ENCODE measurements around the gene SPTA1.

The SPTA1 gene

GRCh38 chr1:158586942-158587341 is 99.6 kb downstream of the SPTA1 start:
- TF ChIP-seq CTCF (IDR thresholded peaks at IDR 0.05; ENCODE audit: low read depth, low read length), result no peak
- H3K4me3 ChIP-seq (ENCODE audit: low read depth, low read length), result no peak overlapping the region
- H3K27me3 ChIP-seq, result no peaks in the 10 kb centered on the region
- no peaks in the 10 kb centered on the region for H3K4me1 ChIP-seq
- H3K36me3 ChIP-seq, result no peaks in the 10 kb centered on the region
- no peak for DNase-seq
- H3K9me3 ChIP-seq, result no peaks in the 10 kb centered on the region; the same call in 1 of the 2 replicates

- Histone ChIP-seq H3K9me3 (no peaks in the 10 kb centered on the region), H3K27me3 (no peaks in the 10 kb centered on the region), H3K36me3 (no peaks in the 10 kb centered on the region), H3K4me3 (ENCODE audit: low read depth, low read length) (no peak overlapping the region), H3K4me1 (no peaks in the 10 kb centered on the region)
- TF ChIP-seq CTCF (IDR thresholded peaks at IDR 0.05; ENCODE audit: low read depth, low read length), result no peak
- DNase-seq, result no peak
Measured at GRCh38 chr1:158583962-158584361, 102.6 kb downstream of the SPTA1 start.

GRCh38 chr1:158579733-158580132 is 106.8 kb downstream of the SPTA1 start, which contains the start of gene OR10X1:
Gene OR10X1, minus strand, starts transcription at chr1:158579899. Its CDS starts 0 bp downstream, at chr1:158579899.
- Histone ChIP-seq H3K36me3 (no peaks in the 10 kb centered on the region), H3K27me3 (no peaks in the 10 kb centered on the region), H3K9me3 (no peaks in the 10 kb centered on the region; the same call in 1 of the 2 replicates), H3K4me1 (no peaks in the 10 kb centered on the region), H3K4me3 (ENCODE audit: low read depth, low read length) (no peak within 1 kb of the TSS)
- DNase-seq, result no peak
- TF ChIP-seq CTCF (IDR thresholded peaks at IDR 0.05; ENCODE audit: low read depth, low read length), result no peak

DNA sequence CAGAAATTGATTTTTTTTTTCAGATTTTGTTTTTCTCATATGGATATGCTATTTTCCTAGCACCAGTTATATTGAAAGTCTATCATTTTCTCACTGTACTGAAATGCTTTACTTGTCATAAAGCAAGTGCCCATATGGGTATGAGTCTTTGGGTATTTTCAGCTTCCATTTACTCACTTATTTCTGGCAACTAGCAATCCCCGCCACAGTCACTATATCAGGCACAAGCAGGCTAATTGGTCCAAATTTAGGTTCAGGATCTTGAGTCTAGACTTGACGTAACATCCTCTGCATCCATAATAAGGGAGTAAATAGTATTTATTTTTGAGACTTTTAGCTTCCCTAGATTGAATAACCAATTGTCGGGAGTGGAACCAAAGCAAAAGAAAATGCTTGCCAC is 109.0 kb downstream of the SPTA1 start:
- DNase-seq, result no peak
- Histone ChIP-seq H3K4me1 (no peaks in the 10 kb centered on the region), H3K4me3 (ENCODE audit: low read depth, low read length) (no peak overlapping the region), H3K9me3 (no peaks in the 10 kb centered on the region; the same call in 1 of the 2 replicates), H3K27me3 (no peaks in the 10 kb centered on the region), H3K36me3 (no peaks in the 10 kb centered on the region)
- no peak for TF ChIP-seq CTCF (IDR thresholded peaks at IDR 0.05; ENCODE audit: low read depth, low read length)

GRCh38 chr1:158572226-158572625 is 114.3 kb downstream of the SPTA1 start:
- DNase-seq, result no peak
- no peaks in the 10 kb centered on the region for H3K4me1 ChIP-seq
- H3K4me3 ChIP-seq (ENCODE audit: low read depth, low read length), result no peak overlapping the region
- TF ChIP-seq CTCF (IDR thresholded peaks at IDR 0.05; ENCODE audit: low read depth, low read length), result no peak
- H3K27me3 ChIP-seq, result no peaks in the 10 kb centered on the region
- H3K9me3 ChIP-seq, result no peaks in the 10 kb centered on the region; the same call in 1 of the 2 replicates
- no peaks in the 10 kb centered on the region for H3K36me3 ChIP-seq

DNA sequence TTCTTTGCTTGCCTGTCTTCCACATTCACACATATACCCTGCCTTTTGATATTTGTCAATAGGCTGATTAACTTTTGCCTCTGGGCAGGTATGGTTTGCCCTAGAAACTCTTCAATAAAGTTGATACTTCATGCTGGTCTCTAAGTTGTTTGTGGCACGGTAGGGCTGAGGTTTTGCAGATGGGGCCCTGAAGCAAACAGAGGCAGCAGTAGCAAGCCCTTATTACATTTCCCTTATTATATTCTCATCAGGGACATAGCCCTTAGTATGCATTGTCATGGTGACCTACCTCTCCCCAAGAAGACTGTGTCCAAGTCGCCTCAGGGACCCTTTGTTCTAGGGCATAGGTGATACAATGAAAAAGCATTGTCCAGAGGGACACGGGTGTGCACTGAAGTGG is 116.0 kb downstream of the SPTA1 start, which contains the start of gene OR6P1:
Gene OR6P1, minus strand, starts transcription at position 101 of the 400 bp plus-strand sequence. CDS start 6,976 bp downstream, outside the sequence.
- no peaks in the 10 kb centered on the region; the same call in 1 of the 2 replicates for H3K9me3 ChIP-seq
- no peaks in the 10 kb centered on the region for H3K27me3 ChIP-seq
- no peak for TF ChIP-seq CTCF (IDR thresholded peaks at IDR 0.05; ENCODE audit: low read depth, low read length)
- no peaks in the 10 kb centered on the region for H3K36me3 ChIP-seq
- H3K4me3 ChIP-seq (ENCODE audit: low read depth, low read length), result no peak within 1 kb of the TSS
- H3K4me1 ChIP-seq, result no peaks in the 10 kb centered on the region
- DNase-seq, result no peak

Data from BE2C (cell line).